Panc1 (cell line): ENCODE results near the gene KDM4B. TPM values are rescaled to one million over a fixed set of nuclear protein-coding genes. Genes with fewer than 3 reads are reported as not detected.

Experiments
- ATAC-seq: fragments of 200-7000 bp; cut with Tn5 transposase; 2 replicates; pipeline ENCODE4 v1.9.1; 2020; ENCODE audit warnings: mild to moderate bottlenecking, moderate library complexity
- BruUV-seq: library from RNA; stranded (reverse); fragments of 400-500 nt; replicated peaks from 2 replicates; lab custom pipeline; 2021; lab: Mats Ljungman, UMichigan
- CTCF ChIA-PET: fragments of 300-600 bp; sonication (Branson Sonifier 250); formaldehyde crosslinking; loops from one replicate; lab custom pipeline; 2022; ENCODE audit warnings: antibody characterized with exemption; lab: Charles Lee
- POLR2A ChIA-PET: fragments of 300-600 bp; sonication (Branson Sonifier 250); formaldehyde crosslinking; loops from one replicate; lab custom pipeline; 2022; ENCODE audit warnings: antibody characterized with exemption; lab: Charles Lee
- DNase-seq: peaks from one replicate; pipeline ENCODE4 v3.0.0-alpha.2; 2010; ENCODE audit warnings: low read depth, low spot score
- H3K27ac ChIP-seq: 2 replicates; pipeline ENCODE4 v1.5.1; 2011; ENCODE audit warnings: mild to moderate bottlenecking, low read length, inconsistent platforms
- H3K27me3 ChIP-seq: fragments of 200-500 bp; sonication (Bioruptor generic); 2 replicates; pipeline ENCODE4 v1.6.0; 2014; ENCODE audit warnings: low read length, inconsistent platforms; ENCODE audit not compliant: control insufficient read depth, insufficient read depth
- H3K36me3 ChIP-seq: fragments of 200-500 bp; sonication (Bioruptor generic); 2 replicates; pipeline ENCODE4 v1.5.1; 2014; ENCODE audit warnings: inconsistent platforms, mild to moderate bottlenecking, low read length, moderate library complexity; ENCODE audit not compliant: control insufficient read depth, insufficient read depth
- H3K4me1 ChIP-seq: 2 replicates; pipeline ENCODE4 v1.5.1; 2011; ENCODE audit warnings: inconsistent platforms, mild to moderate bottlenecking, low read length, moderate library complexity; ENCODE audit not compliant: control insufficient read depth, insufficient read depth
- H3K4me3 ChIP-seq, 2 experiments: 2 replicates each; pipeline ENCODE4 v1.5.1; 2011 to 2012; ENCODE audit warnings: low read depth in 2 of 2, low read length in 2 of 2, mild to moderate bottlenecking in 2 of 2, inconsistent platforms in 1 of 2, moderate library complexity in 1 of 2
- H3K9me3 ChIP-seq: fragments of 200-500 bp; sonication (Bioruptor generic); 2 replicates; pipeline ENCODE4 v1.5.1; 2014; ENCODE audit warnings: low read depth, mild to moderate bottlenecking, inconsistent platforms, low read length, moderate library complexity; ENCODE audit not compliant: control insufficient read depth, insufficient read depth
- POLR2AphosphoS5 ChIP-seq: IDR thresholded peaks from 2 replicates; pipeline ENCODE4 v1.6.1; 2012; ENCODE audit warnings: mild to moderate bottlenecking, low read depth, low read length, moderate library complexity
- SIN3A ChIP-seq: IDR thresholded peaks from 2 replicates; pipeline ENCODE4 v1.6.1; 2012; ENCODE audit warnings: low read depth, mild to moderate bottlenecking, low read length, moderate library complexity, borderline replicate concordance; ENCODE audit not compliant: insufficient read depth
- TCF7L2 ChIP-seq: IDR thresholded peaks from 2 replicates; pipeline ENCODE4 v1.6.1; 2011; ENCODE audit warnings: mild to moderate bottlenecking, low read depth, low read length, inconsistent platforms
- in situ Hi-C: cut with HindIII; loops from 2 replicates; pipeline ENCODE4 v1.10.0; 2016; ENCODE audit warnings: low sequenced_read_pairs, low pct_unique_long_range_greater_than_20kb
- intact Hi-C: fragments of 100-400 bp; cut with micrococcal nuclease; formaldehyde crosslinking; loops from one replicate; pipeline ENCODE4 v1.10.0; 2022; ENCODE audit not compliant: unreplicated experiment
- total RNA-seq: library from RNA; stranded (reverse); gene quantifications from one replicate; pipeline ENCODE4 v1.2.1, GENCODE V29; 2021; ENCODE audit not compliant: unreplicated experiment
- TF ChIP-seq, protein P1 (sequence below), 2 experiments: IDR thresholded peaks; 2 replicates each; pipeline ENCODE4 v1.6.1; 2011 to 2012; ENCODE audit warnings: low read depth in 2 of 2, control low read depth in 1 of 2, low read length in 1 of 2, mild to moderate bottlenecking in 1 of 2, moderate library complexity in 1 of 2; ENCODE audit not compliant: insufficient read depth in 1 of 2
- TF ChIP-seq, protein P2 (sequence below): fragments of 450-650 bp; IDR thresholded peaks from 2 replicates; pipeline ENCODE4 v1.5.1; 2017; ENCODE audit warnings: mild to moderate bottlenecking

Gene KDM4B
- total RNA-seq, 1 experiment from 2014 or later = 18.4 TPM

- TF ChIP-seq, protein P1, sequence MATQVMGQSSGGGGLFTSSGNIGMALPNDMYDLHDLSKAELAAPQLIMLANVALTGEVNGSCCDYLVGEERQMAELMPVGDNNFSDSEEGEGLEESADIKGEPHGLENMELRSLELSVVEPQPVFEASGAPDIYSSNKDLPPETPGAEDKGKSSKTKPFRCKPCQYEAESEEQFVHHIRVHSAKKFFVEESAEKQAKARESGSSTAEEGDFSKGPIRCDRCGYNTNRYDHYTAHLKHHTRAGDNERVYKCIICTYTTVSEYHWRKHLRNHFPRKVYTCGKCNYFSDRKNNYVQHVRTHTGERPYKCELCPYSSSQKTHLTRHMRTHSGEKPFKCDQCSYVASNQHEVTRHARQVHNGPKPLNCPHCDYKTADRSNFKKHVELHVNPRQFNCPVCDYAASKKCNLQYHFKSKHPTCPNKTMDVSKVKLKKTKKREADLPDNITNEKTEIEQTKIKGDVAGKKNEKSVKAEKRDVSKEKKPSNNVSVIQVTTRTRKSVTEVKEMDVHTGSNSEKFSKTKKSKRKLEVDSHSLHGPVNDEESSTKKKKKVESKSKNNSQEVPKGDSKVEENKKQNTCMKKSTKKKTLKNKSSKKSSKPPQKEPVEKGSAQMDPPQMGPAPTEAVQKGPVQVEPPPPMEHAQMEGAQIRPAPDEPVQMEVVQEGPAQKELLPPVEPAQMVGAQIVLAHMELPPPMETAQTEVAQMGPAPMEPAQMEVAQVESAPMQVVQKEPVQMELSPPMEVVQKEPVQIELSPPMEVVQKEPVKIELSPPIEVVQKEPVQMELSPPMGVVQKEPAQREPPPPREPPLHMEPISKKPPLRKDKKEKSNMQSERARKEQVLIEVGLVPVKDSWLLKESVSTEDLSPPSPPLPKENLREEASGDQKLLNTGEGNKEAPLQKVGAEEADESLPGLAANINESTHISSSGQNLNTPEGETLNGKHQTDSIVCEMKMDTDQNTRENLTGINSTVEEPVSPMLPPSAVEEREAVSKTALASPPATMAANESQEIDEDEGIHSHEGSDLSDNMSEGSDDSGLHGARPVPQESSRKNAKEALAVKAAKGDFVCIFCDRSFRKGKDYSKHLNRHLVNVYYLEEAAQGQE (IDR thresholded peaks at IDR 0.05; ENCODE audit: insufficient read depth in 1 of 2, low read depth in 2 of 2, low read length in 1 of 2) = no peak
- no peak for TF ChIP-seq SIN3A
- Histone ChIP-seq H3K4me3 (no peak overlapping the region), H3K4me1 (no peaks in the 10 kb centered on the region), H3K9me3 (no peaks in the 10 kb centered on the region), H3K27ac (no peak overlapping the region), H3K27me3 (no peaks in the 10 kb centered on the region), H3K36me3 (no peaks in the 10 kb centered on the region)
- BruUV-seq = no TSS peak
- ATAC-seq = no peak
- no peak for DNase-seq
- CTCF ChIA-PET = no interaction called here
- in situ Hi-C loops (no loop called here), intact Hi-C loops (no loop called here)
- POLR2A ChIA-PET = no interaction called here
Observed at GRCh38 chr19:5011476-5012238, 42.7 kb downstream of the KDM4B start.

DNA sequence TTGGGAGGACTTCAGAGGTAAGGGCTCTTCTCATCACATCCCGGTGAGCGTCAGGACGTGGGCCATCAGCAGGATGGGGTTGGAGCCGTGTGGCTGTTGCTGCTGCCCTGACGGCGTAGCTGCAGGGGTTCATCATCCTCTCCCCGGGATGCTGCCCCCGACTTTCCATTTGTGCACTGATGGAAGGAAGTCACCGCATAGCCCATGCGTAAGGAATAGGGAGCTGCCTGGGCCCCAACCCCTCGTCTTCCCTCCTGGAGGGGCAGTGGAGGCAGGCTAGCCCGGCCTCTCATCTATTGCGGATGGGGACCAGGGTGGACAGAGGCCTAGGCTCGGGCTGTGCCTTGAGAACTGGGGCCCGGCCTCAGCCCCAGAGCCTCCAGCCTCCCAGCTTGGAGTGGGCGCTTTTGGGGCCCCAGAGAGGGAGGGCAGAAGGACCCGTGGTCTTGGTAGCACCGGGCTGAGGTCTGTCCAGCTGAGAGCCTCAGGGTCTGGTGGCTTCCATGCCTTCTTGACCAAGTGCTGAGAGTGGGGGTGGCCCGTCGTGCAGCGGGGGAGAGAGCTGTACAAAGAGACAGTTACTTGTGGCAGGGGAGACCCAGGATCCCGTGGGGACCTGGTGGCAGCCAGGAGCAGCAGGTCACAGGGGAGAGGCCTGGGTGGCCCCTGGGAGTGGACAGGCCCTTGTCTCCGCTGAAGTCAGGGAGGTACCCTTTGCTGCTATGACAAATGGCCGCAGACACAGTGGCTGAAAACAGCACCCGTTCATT, 44.0 kb downstream of the KDM4B start:
- in situ Hi-C loops (no loop called here), intact Hi-C loops (no loop called here)
- no peak for DNase-seq
- Histone ChIP-seq H3K4me1 (no peaks in the 10 kb centered on the region), H3K9me3 (no peaks in the 10 kb centered on the region), H3K27ac (no peak overlapping the region), H3K27me3 (no peaks in the 10 kb centered on the region), H3K36me3 (no peaks in the 10 kb centered on the region), H3K4me3 (no peak overlapping the region)
- ATAC-seq = no peak
- no TSS peak for BruUV-seq
- TF ChIP-seq POLR2AphosphoS5 (no peak), TCF7L2 (no peak), SIN3A (no peak)
- TF ChIP-seq, protein P2, sequence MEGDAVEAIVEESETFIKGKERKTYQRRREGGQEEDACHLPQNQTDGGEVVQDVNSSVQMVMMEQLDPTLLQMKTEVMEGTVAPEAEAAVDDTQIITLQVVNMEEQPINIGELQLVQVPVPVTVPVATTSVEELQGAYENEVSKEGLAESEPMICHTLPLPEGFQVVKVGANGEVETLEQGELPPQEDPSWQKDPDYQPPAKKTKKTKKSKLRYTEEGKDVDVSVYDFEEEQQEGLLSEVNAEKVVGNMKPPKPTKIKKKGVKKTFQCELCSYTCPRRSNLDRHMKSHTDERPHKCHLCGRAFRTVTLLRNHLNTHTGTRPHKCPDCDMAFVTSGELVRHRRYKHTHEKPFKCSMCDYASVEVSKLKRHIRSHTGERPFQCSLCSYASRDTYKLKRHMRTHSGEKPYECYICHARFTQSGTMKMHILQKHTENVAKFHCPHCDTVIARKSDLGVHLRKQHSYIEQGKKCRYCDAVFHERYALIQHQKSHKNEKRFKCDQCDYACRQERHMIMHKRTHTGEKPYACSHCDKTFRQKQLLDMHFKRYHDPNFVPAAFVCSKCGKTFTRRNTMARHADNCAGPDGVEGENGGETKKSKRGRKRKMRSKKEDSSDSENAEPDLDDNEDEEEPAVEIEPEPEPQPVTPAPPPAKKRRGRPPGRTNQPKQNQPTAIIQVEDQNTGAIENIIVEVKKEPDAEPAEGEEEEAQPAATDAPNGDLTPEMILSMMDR = no peak
- TF ChIP-seq, protein P1 (IDR thresholded peaks at IDR 0.05; ENCODE audit: insufficient read depth in 1 of 2, low read depth in 2 of 2, low read length in 1 of 2) = no peak
- CTCF ChIA-PET = no interaction called here
- POLR2A ChIA-PET = no interaction called here
